Uterus (tissue), 4 donors: Measurements from ENCODE around the gene RNASEH2B. TPM values are rescaled to one million over a fixed set of nuclear protein-coding genes. Genes with fewer than 3 reads are reported as not detected.

Experiments used
- DNase-seq, 2 donors: peaks; one replicate each; pipeline ENCODE4 v3.0.0-alpha.2; 2019 to 2020
- H3K27ac ChIP-seq, 2 donors: fragments of 200-600 bp; sonication (generic); 1 replicate in 1 of 2; 2 replicates in 1 of 2; pipeline ENCODE4 v1.5.1; 2016 to 2018
- H3K27me3 ChIP-seq, 2 donors: fragments of 200-600 bp; sonication (generic); one replicate each; pipeline ENCODE4 v1.5.1; 2018 to 2019; ENCODE audit warnings: control low read depth in 1 of 2
- H3K36me3 ChIP-seq, 2 donors: fragments of 200-600 bp; sonication (generic); one replicate each; pipeline ENCODE4 v1.5.1; 2019; ENCODE audit warnings: control low read depth in 1 of 2
- H3K4me1 ChIP-seq, 2 donors: fragments of 200-600 bp; sonication (generic); one replicate each; pipeline ENCODE4 v1.5.1; 2018 to 2019; ENCODE audit warnings: control low read depth in 1 of 2
- H3K4me3 ChIP-seq, 2 donors: fragments of 200-600 bp; sonication (generic); 1 replicate in 1 of 2; 2 replicates in 1 of 2; pipeline ENCODE4 v1.5.1; 2018 to 2019; ENCODE audit warnings: mild to moderate bottlenecking in 1 of 2
- H3K9me3 ChIP-seq, 2 donors: fragments of 200-600 bp; sonication (generic); one replicate each; pipeline ENCODE4 v1.5.1; 2019; ENCODE audit warnings: control low read depth in 1 of 2
- POLR2A ChIP-seq, 2 donors: fragments of 450-650 bp; IDR thresholded peaks; one replicate each; pipeline ENCODE4 v1.6.1; 2016; ENCODE audit warnings: antibody characterized with exemption in 2 of 2, mild to moderate bottlenecking in 1 of 2, moderate library complexity in 1 of 2
- intact Hi-C: fragments of 100-400 bp; cut with DNase I; formaldehyde crosslinking; loops from one replicate; pipeline ENCODE4 v1.15.1; 2023; ENCODE audit warnings: low total_unique reads
- total RNA-seq, 4 donors: library from RNA; depleted of rRNA in 3 of 4; stranded (reverse); fragments of >200 nt in 3 of 4; gene quantifications; one replicate each; pipeline versions ENCODE4 v1.1.0 to v1.2.4, GENCODE V29; 2014 to 2023
- TF ChIP-seq, protein P1 (sequence below), 4 experiments: fragments of 200-600 bp in 2 of 4; fragments of 450-650 bp in 2 of 4; sonication (generic) in 2 of 4; IDR thresholded peaks; one replicate each; pipeline ENCODE4 v1.5.1; 2016 to 2019; ENCODE audit warnings: antibody characterized with exemption in 4 of 4, mild to moderate bottlenecking in 2 of 4, moderate library complexity in 1 of 4
- donor health status: DM: yes; HTN: yes; CAD: no.

RNASEH2B gene
- total RNA-seq, 4 donors from 2014 or later: 101 to 183 (median 155) TPM

DNA sequence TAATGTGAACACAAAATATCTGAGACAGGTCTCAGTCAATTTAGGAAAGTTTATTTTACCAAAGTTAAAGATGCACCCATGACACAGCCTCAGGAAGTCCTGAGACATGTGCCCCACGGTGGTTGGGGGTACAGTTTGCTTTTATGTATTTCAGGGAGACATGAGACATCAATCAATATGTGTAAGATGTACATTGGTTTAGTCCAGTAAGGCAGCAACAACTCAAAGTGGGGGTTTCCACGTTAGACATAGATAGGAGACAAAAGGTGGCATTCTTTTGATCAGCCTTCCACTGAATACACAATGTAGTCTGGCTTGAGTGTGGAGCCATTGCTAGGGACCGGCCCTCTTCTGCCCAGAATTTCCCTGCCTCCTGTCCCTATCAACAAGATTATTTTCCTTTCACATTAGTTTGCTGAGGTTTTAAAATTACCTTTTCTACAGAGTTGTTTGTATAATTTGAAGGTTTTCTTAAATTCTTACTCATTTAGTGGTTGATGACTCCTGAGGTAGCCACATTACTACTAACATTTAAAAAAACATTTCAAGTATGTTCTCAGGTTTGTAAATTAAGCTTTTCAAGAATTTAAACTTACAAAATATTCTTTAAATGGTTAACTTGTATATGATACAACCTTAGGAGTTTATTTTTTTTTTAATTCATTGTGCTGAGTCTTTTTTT lies 33.2 kb downstream of the RNASEH2B start:
- Histone ChIP-seq H3K36me3 (no peaks in the 10 kb centered on the region), H3K27ac (no peak overlapping the region), H3K4me1 (no peaks in the 10 kb centered on the region), H3K9me3 (no peaks in the 10 kb centered on the region), H3K4me3 (no peak overlapping the region), H3K27me3 (no peaks in the 10 kb centered on the region)
- no peak for DNase-seq
- intact Hi-C loops: no loop called here
- no peak for TF ChIP-seq POLR2A (IDR thresholded peaks at IDR 0.05)
- TF ChIP-seq, protein P1, sequence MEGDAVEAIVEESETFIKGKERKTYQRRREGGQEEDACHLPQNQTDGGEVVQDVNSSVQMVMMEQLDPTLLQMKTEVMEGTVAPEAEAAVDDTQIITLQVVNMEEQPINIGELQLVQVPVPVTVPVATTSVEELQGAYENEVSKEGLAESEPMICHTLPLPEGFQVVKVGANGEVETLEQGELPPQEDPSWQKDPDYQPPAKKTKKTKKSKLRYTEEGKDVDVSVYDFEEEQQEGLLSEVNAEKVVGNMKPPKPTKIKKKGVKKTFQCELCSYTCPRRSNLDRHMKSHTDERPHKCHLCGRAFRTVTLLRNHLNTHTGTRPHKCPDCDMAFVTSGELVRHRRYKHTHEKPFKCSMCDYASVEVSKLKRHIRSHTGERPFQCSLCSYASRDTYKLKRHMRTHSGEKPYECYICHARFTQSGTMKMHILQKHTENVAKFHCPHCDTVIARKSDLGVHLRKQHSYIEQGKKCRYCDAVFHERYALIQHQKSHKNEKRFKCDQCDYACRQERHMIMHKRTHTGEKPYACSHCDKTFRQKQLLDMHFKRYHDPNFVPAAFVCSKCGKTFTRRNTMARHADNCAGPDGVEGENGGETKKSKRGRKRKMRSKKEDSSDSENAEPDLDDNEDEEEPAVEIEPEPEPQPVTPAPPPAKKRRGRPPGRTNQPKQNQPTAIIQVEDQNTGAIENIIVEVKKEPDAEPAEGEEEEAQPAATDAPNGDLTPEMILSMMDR (IDR thresholded peaks at IDR 0.05): no peak

GRCh38 chr13:50945669-50946068 lies 36.1 kb downstream of the RNASEH2B start:
- no peak for TF ChIP-seq POLR2A (IDR thresholded peaks at IDR 0.05)
- TF ChIP-seq, protein P1 (IDR thresholded peaks at IDR 0.05): no peak
- no peak overlapping the region for H3K4me3 ChIP-seq

GRCh38 chr13:50948601-50949000 lies 39.0 kb downstream of the RNASEH2B start:
- Histone ChIP-seq H3K4me3 (no peak overlapping the region), H3K9me3 (no peaks in the 10 kb centered on the region), H3K27me3 (no peaks in the 10 kb centered on the region), H3K4me1 (no peaks in the 10 kb centered on the region), H3K36me3 (no peaks in the 10 kb centered on the region), H3K27ac (peak overlapping the region in 1 of 2 donors; percentile 54)
- DNase-seq: no peak
- intact Hi-C loops: no loop called here
- no peak for TF ChIP-seq POLR2A (IDR thresholded peaks at IDR 0.05)
- TF ChIP-seq, protein P1 (IDR thresholded peaks at IDR 0.05): no peak

More at GRCh38 chr13:50945669-50946068, 36.1 kb downstream of the RNASEH2B start:
- intact Hi-C loops: no loop called here
- no peak overlapping the region for H3K27ac ChIP-seq
- no peaks in the 10 kb centered on the region for H3K36me3 ChIP-seq
- DNase-seq: no peak
- H3K4me1 ChIP-seq: no peaks in the 10 kb centered on the region
- no peaks in the 10 kb centered on the region for H3K27me3 ChIP-seq
- H3K9me3 ChIP-seq: no peaks in the 10 kb centered on the region

- intact Hi-C loops: no loop called here
- Histone ChIP-seq H3K4me3 (no peak overlapping the region), H3K9me3 (no peaks in the 10 kb centered on the region), H3K27ac (peak overlapping the region in 1 of 2 donors; percentile 7), H3K4me1 (no peaks in the 10 kb centered on the region), H3K36me3 (no peaks in the 10 kb centered on the region), H3K27me3 (no peaks in the 10 kb centered on the region)
- DNase-seq: no peak
- no peak for TF ChIP-seq POLR2A (IDR thresholded peaks at IDR 0.05)
- TF ChIP-seq, protein P1 (IDR thresholded peaks at IDR 0.05): no peak
Measured at GRCh38 chr13:50950849-50951248, 41.3 kb downstream of the RNASEH2B start.

GRCh38 chr13:50951366-50951765 lies 41.8 kb downstream of the RNASEH2B start:
- intact Hi-C loops: no loop called here
- H3K9me3 ChIP-seq: no peaks in the 10 kb centered on the region

More at GRCh38 chr13:50951366-50951765, 41.8 kb downstream of the RNASEH2B start:
- Histone ChIP-seq H3K36me3 (no peaks in the 10 kb centered on the region), H3K27me3 (no peaks in the 10 kb centered on the region), H3K4me1 (no peaks in the 10 kb centered on the region), H3K4me3 (no peak overlapping the region), H3K27ac (no peak overlapping the region)
- no peak for DNase-seq
- TF ChIP-seq, protein P1 (IDR thresholded peaks at IDR 0.05): no peak
- TF ChIP-seq POLR2A (IDR thresholded peaks at IDR 0.05): no peak
